GM23338 (cell line): ENCODE measurements around the gene SLC7A14. TPM values are rescaled to one million over a fixed set of nuclear protein-coding genes. Genes with fewer than 3 reads are reported as not detected.

Experiments used
- ATAC-seq: fragments of 200-7000 bp; cut with Tn5 transposase; 3 replicates; pipeline ENCODE4 v1.9.1; 2020
- DNase-seq: peaks from one replicate; pipeline ENCODE4 v3.0.0-alpha.2; 2015; ENCODE audit warnings: low spot score
- H2AFZ ChIP-seq: fragments of 200-600 bp; sonication (generic); 2 replicates; pipeline ENCODE4 v1.8.0; 2016; ENCODE audit warnings: antibody characterized with exemption, mild to moderate bottlenecking, moderate library complexity
- H3F3A ChIP-seq: fragments of 200-600 bp; sonication (generic); replicated peaks from 2 replicates; pipeline ENCODE4 v1.8.0; 2017; ENCODE audit warnings: antibody characterized with exemption, mixed run types, low read depth
- H3K27ac ChIP-seq: fragments of 200-600 bp; sonication (generic); 2 replicates; pipeline ENCODE4 v1.6.1; 2016; ENCODE audit warnings: low read depth
- H3K27me3 ChIP-seq: fragments of 200-600 bp; sonication (generic); 2 replicates; pipeline ENCODE4 v1.8.0; 2016; ENCODE audit warnings: mild to moderate bottlenecking, mixed run types, moderate library complexity; ENCODE audit not compliant: insufficient read depth
- H3K36me3 ChIP-seq: fragments of 200-600 bp; sonication (generic); 2 replicates; pipeline ENCODE4 v1.8.0; 2016; ENCODE audit warnings: mild to moderate bottlenecking; ENCODE audit not compliant: insufficient read depth
- H3K4me1 ChIP-seq: fragments of 200-600 bp; sonication (generic); 2 replicates; pipeline ENCODE4 v1.8.0; 2016; ENCODE audit warnings: mild to moderate bottlenecking, moderate library complexity; ENCODE audit not compliant: insufficient read depth
- H3K4me2 ChIP-seq: fragments of 200-600 bp; sonication (generic); 2 replicates; pipeline ENCODE4 v1.7.1; 2017; ENCODE audit warnings: mixed run types
- H3K4me3 ChIP-seq: fragments of 200-600 bp; sonication (generic); 2 replicates; pipeline ENCODE4 v1.6.1; 2016; ENCODE audit warnings: mixed run types
- H3K79me2 ChIP-seq: fragments of 200-600 bp; sonication (generic); replicated peaks from 2 replicates; pipeline ENCODE4 v1.8.0; 2017; ENCODE audit warnings: mild to moderate bottlenecking; ENCODE audit not compliant: insufficient read depth
- H3K9me2 ChIP-seq: fragments of 200-600 bp; sonication (generic); 2 replicates; pipeline ENCODE4 v1.8.0; 2017; ENCODE audit not compliant: insufficient read depth
- H4K20me1 ChIP-seq: fragments of 200-600 bp; sonication (generic); replicated peaks from 2 replicates; pipeline ENCODE4 v1.8.0; 2017; ENCODE audit warnings: mild to moderate bottlenecking; ENCODE audit not compliant: insufficient read depth
- H3K27ac Mint-ChIP-seq: 2 replicates; pipeline ENCODE4 v1.8.0; 2020; ENCODE audit warnings: inconsistent platforms, mild to moderate bottlenecking, moderate library complexity, mixed read lengths
- H3K27me3 Mint-ChIP-seq: 3 replicates; pipeline ENCODE4 v1.8.0; 2022; ENCODE audit warnings: low read depth, mild to moderate bottlenecking, moderate library complexity, mixed read lengths, inconsistent platforms; ENCODE audit not compliant: insufficient read depth, poor library complexity
- H3K36me3 Mint-ChIP-seq: 3 replicates; pipeline ENCODE4 v1.8.0; 2021; ENCODE audit warnings: low read depth, mild to moderate bottlenecking, inconsistent platforms, moderate library complexity, mixed read lengths
- H3K4me1 Mint-ChIP-seq: 3 replicates; pipeline ENCODE4 v1.8.0; 2020; ENCODE audit warnings: mild to moderate bottlenecking, inconsistent platforms, mixed read lengths
- H3K4me3 Mint-ChIP-seq: 3 replicates; pipeline ENCODE4 v1.8.0; 2021; ENCODE audit warnings: moderate library complexity, mild to moderate bottlenecking, inconsistent platforms, mixed read lengths
- H3K9me3 Mint-ChIP-seq: 3 replicates; pipeline ENCODE4 v1.8.0; 2020; ENCODE audit warnings: moderate library complexity, mild to moderate bottlenecking, inconsistent platforms, mixed read lengths
- CREB1 ChIP-seq: fragments of 250-450 bp; sonication (Bioruptor Pico); IDR thresholded peaks from 2 replicates; pipeline ENCODE4 v1.5.0; 2020; ENCODE audit warnings: low read depth, mild to moderate bottlenecking, moderate library complexity
- CTCF ChIP-seq, 2 experiments: fragments of 200-600 bp in 1 of 2; sonication (generic) in 1 of 2; conservative IDR thresholded peaks; 2 replicates each; pipeline versions ENCODE4 v1.5.1 to v1.6.1; 2016 to 2017; ENCODE audit warnings: antibody characterized with exemption in 2 of 2, low read depth in 2 of 2, mild to moderate bottlenecking in 2 of 2, moderate library complexity in 1 of 2
- ETS1 ChIP-seq: IDR thresholded peaks from 2 replicates; pipeline ENCODE4 v1.6.1; 2016; ENCODE audit warnings: antibody characterized with exemption
- EZH2 ChIP-seq: fragments of 200-600 bp; sonication (generic); IDR thresholded peaks from one replicate; pipeline ENCODE4 v1.8.0; 2017; ENCODE audit warnings: antibody characterized with exemption, mild to moderate bottlenecking, low read depth; ENCODE audit not compliant: unreplicated experiment
- EZH2phosphoT487 ChIP-seq: fragments of 200-600 bp; sonication (generic); IDR thresholded peaks from one replicate; pipeline ENCODE4 v1.8.1; 2018; ENCODE audit warnings: antibody characterized with exemption; ENCODE audit not compliant: unreplicated experiment
- JUNB ChIP-seq: IDR thresholded peaks from one replicate; pipeline ENCODE4 v1.6.1; 2016; ENCODE audit warnings: antibody characterized with exemption; ENCODE audit not compliant: unreplicated experiment
- NANOG ChIP-seq: IDR thresholded peaks from 2 replicates; pipeline ENCODE4 v1.6.1; 2016; ENCODE audit warnings: antibody characterized with exemption, borderline replicate concordance
- POLR2AphosphoS5 ChIP-seq: IDR thresholded peaks from 2 replicates; pipeline ENCODE4 v1.6.1; 2016; ENCODE audit warnings: antibody characterized with exemption, low read depth
- REST ChIP-seq: IDR thresholded peaks from one replicate; pipeline ENCODE4 v1.6.1; 2018; ENCODE audit warnings: antibody characterized with exemption; ENCODE audit not compliant: unreplicated experiment
- STAT1 ChIP-seq: IDR thresholded peaks from one replicate; pipeline ENCODE4 v1.6.1; 2016; ENCODE audit warnings: antibody characterized with exemption; ENCODE audit not compliant: unreplicated experiment
- ZNF114 ChIP-seq: fragments of 250-450 bp; sonication (Bioruptor Pico); IDR thresholded peaks from 2 replicates; pipeline ENCODE4 v1.5.0; 2020; ENCODE audit warnings: mild to moderate bottlenecking, moderate library complexity
- ZNF331 ChIP-seq: fragments of 250-450 bp; sonication (Bioruptor Pico); IDR thresholded peaks from 2 replicates; pipeline ENCODE4 v1.5.0; 2020; ENCODE audit warnings: low read depth, mild to moderate bottlenecking, moderate library complexity
- ZNF462 ChIP-seq: fragments of 250-450 bp; sonication (Bioruptor Pico); IDR thresholded peaks from 2 replicates; pipeline ENCODE4 v1.5.0; 2020; ENCODE audit warnings: mild to moderate bottlenecking, moderate library complexity
- polyA plus RNA-seq: library from polyadenylated mRNA; unstranded; fragments of >200 nt; fragmentation: Nextera tagmentation; extraction: Ambion mirVana; gene quantifications from 2 replicates; pipeline ENCODE4 v1.2.1, GENCODE V29; 2016
- total RNA-seq: library from RNA; depleted of rRNA; stranded (reverse); fragments of >200 nt; shearing (Covaris generic); gene quantifications from 2 replicates; pipeline ENCODE4 v1.2.3, GENCODE V29; 2014

SLC7A14 gene
- total and polyA plus RNA-seq, 2 experiments from 2014 or later = 0.49 to 0.82 TPM

DNA sequence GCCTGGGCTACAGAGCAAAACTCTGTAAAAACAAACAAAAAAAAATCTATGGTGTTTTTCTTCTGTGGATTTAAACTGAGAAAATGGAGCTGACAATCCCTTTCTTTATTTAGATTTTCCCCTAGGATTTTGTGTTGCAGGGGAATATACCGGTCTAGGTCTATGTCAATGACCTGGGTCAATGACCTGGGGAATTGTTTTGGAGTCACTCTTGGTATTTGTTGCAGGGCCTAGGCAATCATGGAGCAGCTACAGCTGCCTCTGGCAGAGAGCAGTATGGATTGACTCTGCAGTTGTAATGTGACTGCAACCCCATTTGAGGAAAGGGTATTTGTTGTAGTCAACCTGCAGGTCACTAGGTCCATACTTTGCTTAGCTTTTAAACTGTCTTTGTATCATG lies 37.6 kb upstream of the SLC7A14 start:
- Histone ChIP-seq H3K4me2 (no peak overlapping the region), H3K4me1 (no peaks in the 10 kb centered on the region), H2AFZ (no peak overlapping the region), H3F3A (no peaks in the 10 kb centered on the region), H3K27me3 (no peaks in the 10 kb centered on the region), H3K4me3 (no peak overlapping the region), H3K79me2 (no peaks in the 10 kb centered on the region), H4K20me1 (no peaks in the 10 kb centered on the region), H3K36me3 (no peaks in the 10 kb centered on the region), H3K27ac (no peak overlapping the region), H3K9me2 (peaks cover 10% of the 10 kb centered on the region; the same call in 1 of the 2 replicates)
- ATAC-seq = no peak
- Mint-ChIP-seq H3K27ac (no peak overlapping the region), H3K4me3 (no peak overlapping the region), H3K9me3 (peaks cover 12% of the 10 kb centered on the region), H3K36me3 (peaks cover 4% of the 10 kb centered on the region; the same call in 1 of the 3 replicates), H3K27me3 (no peaks in the 10 kb centered on the region), H3K4me1 (no peaks in the 10 kb centered on the region)
- no peak for DNase-seq
- TF ChIP-seq ZNF114 (CRISPR knock-in tag) = no peak
- no peak for TF ChIP-seq ZNF462 (CRISPR knock-in tag)
- no peak for TF ChIP-seq CTCF (conservative IDR thresholded peaks at IDR 0.05; ENCODE audit: low read depth in 2 of 2)
- TF ChIP-seq CREB1 (CRISPR knock-in tag) = no peak
- no peak for TF ChIP-seq EZH2phosphoT487
- TF ChIP-seq JUNB = no peak
- no peak for TF ChIP-seq REST
- no peak for TF ChIP-seq EZH2
- no peak for TF ChIP-seq ZNF331 (CRISPR knock-in tag)
- no peak for TF ChIP-seq NANOG
- TF ChIP-seq STAT1 = no peak
- TF ChIP-seq POLR2AphosphoS5 = no peak
- no peak for TF ChIP-seq ETS1
